ENCODE measurements around the gene RPUSD1. TPM values are rescaled to one million over a fixed set of nuclear protein-coding genes. Genes with fewer than 3 reads are reported as not detected.
A peak's percentile ranks its signal among the peaks of the same experiment; 100 is the strongest.
"Not testable (repeated sequence)": the region's sequence is repeated elsewhere in the genome, so short reads cannot be mapped to it uniquely, and the experiment has no call there.

RPUSD1 gene, protein sequence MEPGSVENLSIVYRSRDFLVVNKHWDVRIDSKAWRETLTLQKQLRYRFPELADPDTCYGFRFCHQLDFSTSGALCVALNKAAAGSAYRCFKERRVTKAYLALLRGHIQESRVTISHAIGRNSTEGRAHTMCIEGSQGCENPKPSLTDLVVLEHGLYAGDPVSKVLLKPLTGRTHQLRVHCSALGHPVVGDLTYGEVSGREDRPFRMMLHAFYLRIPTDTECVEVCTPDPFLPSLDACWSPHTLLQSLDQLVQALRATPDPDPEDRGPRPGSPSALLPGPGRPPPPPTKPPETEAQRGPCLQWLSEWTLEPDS
- 49.4 and 49.9 TPM in 2 replicates for total RNA-seq

DNA sequence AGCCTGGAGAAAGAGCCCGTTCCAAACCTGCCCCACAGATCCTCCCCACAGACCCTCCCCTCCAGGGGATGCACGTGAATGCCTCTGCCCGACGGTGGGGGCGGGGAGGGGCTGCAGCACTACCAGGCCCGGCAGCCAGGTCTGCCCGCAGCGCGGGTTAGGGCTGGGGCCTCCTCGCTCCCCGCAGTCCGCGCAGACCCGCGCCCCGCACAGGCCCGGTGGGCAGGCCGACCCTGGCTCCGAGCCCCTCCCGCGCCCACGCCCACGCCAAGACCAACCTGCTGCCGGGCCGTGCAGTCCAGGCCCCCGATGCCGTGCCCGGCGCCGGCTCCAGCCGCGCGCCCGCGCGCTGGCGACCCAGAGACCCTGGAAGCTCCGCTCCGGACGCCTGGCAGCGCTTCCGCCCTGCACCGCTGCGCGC lies at the start of gene RPUSD1:
RPUSD1 (minus strand) TSS at position 404 of the 421 bp plus-strand sequence. CDS start 644 bp downstream, outside the sequence.
- no peaks in the 10 kb centered on the region for H3K4me1 Mint-ChIP-seq (ENCODE audit: low read depth)
- no peaks in the 10 kb centered on the region for H3K27me3 Mint-ChIP-seq (ENCODE audit: insufficient read depth)
- peak within 1 kb of the TSS; percentile 79 for H3K27ac Mint-ChIP-seq
- DNase-seq (ENCODE audit: low spot score): peak; percentile 15
- H3K36me3 Mint-ChIP-seq (ENCODE audit: low read depth): peaks cover 7% of the 10 kb centered on the region
- H3K9me3 Mint-ChIP-seq: no peaks in the 10 kb centered on the region
- H3K4me3 Mint-ChIP-seq: peak within 1 kb of the TSS; percentile 92
- intact Hi-C loops (cut with micrococcal nuclease): loop anchor here (1.0 to 5.0 kb wide), 5 partner anchors 19 to 634 kb away; partner anchors contain the start of genes CIAO3, METTL26 and UQCC4

DNA sequence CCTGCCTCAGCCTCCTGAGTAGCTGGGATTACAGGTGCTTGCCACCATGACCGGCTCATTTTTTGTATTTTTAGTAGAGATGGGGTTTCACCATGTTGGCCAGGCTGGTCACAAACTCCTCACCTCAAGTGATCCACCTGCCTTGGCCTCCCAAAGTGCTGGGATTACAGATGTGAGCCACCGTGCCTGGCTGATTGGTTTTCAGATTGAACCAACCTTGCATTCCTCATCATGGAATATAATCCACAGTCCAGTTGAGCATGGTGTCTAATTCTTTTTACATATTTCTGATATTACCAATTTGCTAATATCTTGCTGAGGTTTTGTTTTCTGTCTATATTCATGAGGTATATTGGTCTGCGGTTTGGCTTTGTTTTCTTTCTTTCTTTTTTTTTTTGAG lies 48.6 kb upstream of the RPUSD1 start:
- H3K27ac Mint-ChIP-seq; DNase-seq (ENCODE audit: low spot score); H3K36me3 Mint-ChIP-seq (ENCODE audit: low read depth); H3K27me3 Mint-ChIP-seq (ENCODE audit: insufficient read depth); H3K4me1 Mint-ChIP-seq (ENCODE audit: low read depth); H3K9me3 Mint-ChIP-seq; H3K4me3 Mint-ChIP-seq; intact Hi-C loops (cut with micrococcal nuclease): not testable (repeated sequence)

DNA sequence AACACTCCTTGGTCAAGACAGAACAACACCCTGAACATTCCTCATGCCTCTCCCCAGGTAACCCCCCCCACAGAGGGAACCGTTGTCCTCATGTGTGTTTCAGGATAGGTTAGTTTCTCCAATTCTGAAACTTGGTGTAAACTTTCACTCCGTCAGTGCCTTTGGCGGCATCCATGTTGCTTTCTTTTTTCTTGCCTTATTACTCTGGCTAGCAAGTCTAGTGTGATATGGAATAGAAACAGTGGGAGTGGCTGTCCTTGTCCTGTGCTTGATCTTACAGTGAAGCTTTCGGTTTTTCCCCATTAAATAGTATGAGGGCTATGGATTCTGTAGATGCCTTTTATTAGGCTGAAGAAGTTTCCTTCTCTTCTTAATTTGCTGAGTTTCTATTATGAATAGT lies 48.0 kb upstream of the RPUSD1 start:
- H3K4me3 Mint-ChIP-seq: no peak overlapping the region
- H3K27me3 Mint-ChIP-seq (ENCODE audit: insufficient read depth): no peaks in the 10 kb centered on the region
- intact Hi-C loops (cut with micrococcal nuclease): no loop called here
- H3K9me3 Mint-ChIP-seq: peaks cover 9% of the 10 kb centered on the region
- no peaks in the 10 kb centered on the region for H3K4me1 Mint-ChIP-seq (ENCODE audit: low read depth)
- no peaks in the 10 kb centered on the region for H3K36me3 Mint-ChIP-seq (ENCODE audit: low read depth)
- DNase-seq (ENCODE audit: low spot score): no peak
- no peak overlapping the region for H3K27ac Mint-ChIP-seq

DNA sequence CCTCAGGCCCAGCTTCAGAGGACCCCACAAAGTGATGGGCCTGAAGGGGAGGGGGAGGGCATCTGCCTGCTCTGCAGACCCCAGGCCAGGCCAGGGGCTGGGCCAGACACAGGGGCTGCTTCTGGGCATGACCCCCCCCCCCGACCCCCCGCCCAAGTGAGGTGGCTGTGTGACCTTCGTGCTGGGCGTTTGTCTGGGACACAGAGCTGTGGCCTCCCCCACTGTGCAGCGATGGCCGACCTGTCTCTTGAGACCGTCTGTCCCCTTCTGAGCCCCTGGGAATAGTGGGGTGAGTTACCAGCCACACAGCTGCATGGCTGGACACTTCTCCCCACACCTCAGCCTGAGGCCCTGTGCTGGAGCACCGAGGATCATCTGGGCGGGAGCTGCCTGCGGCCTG lies 47.2 kb upstream of the RPUSD1 start:
- no peaks in the 10 kb centered on the region for H3K4me1 Mint-ChIP-seq (ENCODE audit: low read depth)
- H3K4me3 Mint-ChIP-seq: no peak overlapping the region
- H3K9me3 Mint-ChIP-seq: peaks cover 9% of the 10 kb centered on the region
- no peak overlapping the region for H3K27ac Mint-ChIP-seq
- H3K27me3 Mint-ChIP-seq (ENCODE audit: insufficient read depth): no peaks in the 10 kb centered on the region
- no peak for DNase-seq (ENCODE audit: low spot score)
- intact Hi-C loops (cut with micrococcal nuclease): no loop called here
- no peaks in the 10 kb centered on the region for H3K36me3 Mint-ChIP-seq (ENCODE audit: low read depth)

DNA sequence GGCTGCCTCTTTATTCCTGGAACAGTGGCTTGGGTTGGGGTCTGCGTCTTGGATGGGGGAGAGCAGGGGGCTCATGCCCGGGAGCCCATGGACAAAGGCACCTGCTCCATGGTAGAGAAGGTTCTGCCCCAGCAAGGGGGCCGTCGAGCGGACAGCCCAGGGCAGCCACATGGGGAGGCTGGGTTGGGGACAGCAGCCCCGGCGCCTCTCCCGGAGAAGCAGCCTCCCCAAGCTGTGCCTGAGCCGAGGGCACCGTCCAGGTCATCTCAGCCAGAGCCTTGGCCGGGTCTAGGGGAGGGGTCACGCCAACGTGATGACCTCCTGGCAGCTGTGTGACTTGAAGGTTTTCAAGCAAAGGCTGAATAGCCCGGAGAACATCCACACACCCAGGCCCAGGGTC lies 45.2 kb upstream of the RPUSD1 start:
- no peaks in the 10 kb centered on the region for H3K36me3 Mint-ChIP-seq (ENCODE audit: low read depth)
- no peaks in the 10 kb centered on the region for H3K27me3 Mint-ChIP-seq (ENCODE audit: insufficient read depth)
- no peak for DNase-seq (ENCODE audit: low spot score)
- H3K9me3 Mint-ChIP-seq: peaks cover 9% of the 10 kb centered on the region
- H3K4me3 Mint-ChIP-seq: no peak overlapping the region
- intact Hi-C loops (cut with micrococcal nuclease): no loop called here
- no peaks in the 10 kb centered on the region for H3K4me1 Mint-ChIP-seq (ENCODE audit: low read depth)
- H3K27ac Mint-ChIP-seq: no peak overlapping the region

DNA sequence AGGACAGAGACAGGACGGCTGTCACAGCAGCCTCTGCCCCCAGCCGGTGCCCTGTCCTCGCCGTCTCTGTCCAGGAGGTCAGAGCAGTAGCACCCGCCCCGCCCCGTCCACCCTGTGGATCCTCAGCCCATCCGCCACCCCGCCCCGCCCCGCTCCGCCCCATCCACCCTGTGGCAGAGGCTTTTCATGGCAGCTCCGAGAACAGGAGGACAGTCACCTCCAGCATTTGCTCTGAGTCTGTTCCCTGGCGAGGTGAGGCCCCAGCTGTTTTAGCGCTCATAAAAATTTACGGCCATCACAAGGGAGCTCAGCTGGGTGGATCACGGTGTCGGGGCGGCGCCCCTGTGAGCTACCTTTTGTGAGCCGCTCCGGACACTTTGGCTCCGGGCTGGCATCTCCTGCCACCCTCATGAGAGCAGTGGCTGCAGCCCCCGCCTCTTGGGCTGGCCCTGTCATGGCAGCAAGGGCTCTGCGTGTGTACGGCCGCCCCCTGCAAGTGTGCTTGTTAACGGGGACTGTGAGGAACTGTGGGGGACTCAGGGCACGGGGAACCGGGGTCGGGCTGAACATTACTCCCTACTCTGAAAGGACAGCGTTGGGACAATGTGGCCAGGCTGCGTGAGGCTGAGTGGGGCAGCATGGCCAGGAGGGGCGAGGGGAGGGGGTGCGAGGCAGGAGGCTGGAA lies 44.6 kb upstream of the RPUSD1 start:
- no peaks in the 10 kb centered on the region for H3K36me3 Mint-ChIP-seq (ENCODE audit: low read depth)
- no peak overlapping the region for H3K27ac Mint-ChIP-seq
- intact Hi-C loops (cut with micrococcal nuclease): no loop called here
- no peaks in the 10 kb centered on the region for H3K4me1 Mint-ChIP-seq (ENCODE audit: low read depth)
- peaks cover 9% of the 10 kb centered on the region for H3K9me3 Mint-ChIP-seq
- H3K4me3 Mint-ChIP-seq: no peak overlapping the region
- no peak for DNase-seq (ENCODE audit: low spot score)
- no peaks in the 10 kb centered on the region for H3K27me3 Mint-ChIP-seq (ENCODE audit: insufficient read depth)

DNA sequence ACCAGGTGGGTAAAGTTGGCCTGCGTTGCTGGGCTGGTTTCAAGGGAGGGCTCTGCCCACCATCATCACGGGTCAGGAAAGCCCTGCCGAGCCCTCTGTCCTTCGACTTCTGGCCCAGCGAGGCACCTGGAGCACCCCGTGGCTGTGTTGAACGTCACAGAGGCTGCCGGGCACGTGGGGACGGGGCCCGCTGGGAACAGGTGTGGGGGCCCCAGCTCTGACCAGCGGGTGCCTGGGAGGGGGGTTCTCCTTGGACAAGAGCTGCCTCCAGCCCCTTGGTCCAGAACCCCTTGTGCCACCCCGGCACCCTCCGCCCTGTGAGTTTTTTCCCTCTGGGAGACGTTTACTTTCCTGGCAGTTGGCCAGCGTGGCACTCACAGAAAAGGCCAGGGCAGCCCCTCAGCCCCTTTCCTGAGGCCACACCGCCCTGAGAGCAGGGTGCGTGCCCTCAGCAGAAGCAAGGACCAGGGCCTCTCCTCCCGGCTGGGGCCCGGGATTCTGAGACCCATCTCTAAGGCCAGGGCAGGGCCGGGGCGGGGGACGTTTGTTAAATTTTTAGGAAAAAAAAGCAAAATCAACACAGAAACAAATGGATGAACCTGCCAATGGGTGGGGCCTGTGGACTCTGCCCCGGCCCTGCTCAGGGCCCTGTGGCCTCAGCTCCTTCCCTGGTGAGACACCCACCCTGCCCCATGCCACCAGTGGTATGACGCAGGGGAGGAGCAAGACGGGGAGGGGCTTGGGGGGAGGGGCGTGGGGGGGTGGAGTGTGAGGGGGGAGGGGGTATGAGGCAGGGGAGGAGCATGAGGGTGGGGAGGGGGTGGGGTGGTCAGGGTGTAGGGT lies 43.6 kb upstream of the RPUSD1 start:
- Mint-ChIP-seq H3K36me3 (ENCODE audit: low read depth) (no peaks in the 10 kb centered on the region), H3K4me3 (no peak overlapping the region), H3K4me1 (ENCODE audit: low read depth) (no peaks in the 10 kb centered on the region), H3K27me3 (ENCODE audit: insufficient read depth) (no peaks in the 10 kb centered on the region), H3K9me3 (peaks cover 7% of the 10 kb centered on the region), H3K27ac (no peak overlapping the region)
- no peak for DNase-seq (ENCODE audit: low spot score)
- intact Hi-C loops (cut with micrococcal nuclease): no loop called here

DNA sequence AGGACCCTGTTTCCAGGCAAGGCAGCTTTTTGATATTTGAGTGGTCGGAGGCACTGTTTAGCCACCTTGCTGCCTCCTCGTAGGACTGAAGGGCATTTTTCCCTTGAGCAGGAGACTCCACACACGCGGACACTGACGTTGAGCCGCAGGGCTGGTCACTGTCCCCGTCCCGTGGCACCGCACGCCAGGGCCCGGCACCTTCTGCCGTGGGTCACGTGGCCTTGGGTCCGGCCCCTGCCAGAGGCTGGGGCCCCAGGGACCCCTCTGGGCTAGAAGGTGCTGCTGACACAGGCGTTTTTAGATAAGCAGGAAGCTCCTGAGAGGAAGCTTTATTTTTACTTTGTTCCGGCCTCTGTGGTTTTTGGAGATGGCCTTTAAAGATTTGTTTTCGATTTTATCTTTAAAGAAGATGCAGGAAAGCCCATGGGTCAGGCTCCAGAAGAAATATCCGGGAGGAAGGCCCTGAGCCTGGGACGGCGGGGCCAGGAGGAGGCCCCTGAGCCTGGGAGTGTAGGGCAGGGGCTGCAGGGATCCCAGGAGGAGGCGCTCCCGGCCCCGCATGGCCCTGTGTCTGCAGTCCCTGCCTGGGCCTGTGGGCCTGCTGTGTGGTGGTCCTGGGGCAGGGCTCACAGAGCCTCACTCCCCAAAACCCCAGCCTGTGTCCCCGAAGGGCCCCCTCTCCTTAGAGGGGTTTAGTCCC lies 42.8 kb upstream of the RPUSD1 start:
- H3K4me3 Mint-ChIP-seq: no peak overlapping the region
- H3K9me3 Mint-ChIP-seq: no peaks in the 10 kb centered on the region
- H3K27me3 Mint-ChIP-seq (ENCODE audit: insufficient read depth): no peaks in the 10 kb centered on the region
- H3K27ac Mint-ChIP-seq: no peak overlapping the region
- intact Hi-C loops (cut with micrococcal nuclease): no loop called here
- no peaks in the 10 kb centered on the region for H3K36me3 Mint-ChIP-seq (ENCODE audit: low read depth)
- no peaks in the 10 kb centered on the region for H3K4me1 Mint-ChIP-seq (ENCODE audit: low read depth)
- no peak for DNase-seq (ENCODE audit: low spot score)

DNA sequence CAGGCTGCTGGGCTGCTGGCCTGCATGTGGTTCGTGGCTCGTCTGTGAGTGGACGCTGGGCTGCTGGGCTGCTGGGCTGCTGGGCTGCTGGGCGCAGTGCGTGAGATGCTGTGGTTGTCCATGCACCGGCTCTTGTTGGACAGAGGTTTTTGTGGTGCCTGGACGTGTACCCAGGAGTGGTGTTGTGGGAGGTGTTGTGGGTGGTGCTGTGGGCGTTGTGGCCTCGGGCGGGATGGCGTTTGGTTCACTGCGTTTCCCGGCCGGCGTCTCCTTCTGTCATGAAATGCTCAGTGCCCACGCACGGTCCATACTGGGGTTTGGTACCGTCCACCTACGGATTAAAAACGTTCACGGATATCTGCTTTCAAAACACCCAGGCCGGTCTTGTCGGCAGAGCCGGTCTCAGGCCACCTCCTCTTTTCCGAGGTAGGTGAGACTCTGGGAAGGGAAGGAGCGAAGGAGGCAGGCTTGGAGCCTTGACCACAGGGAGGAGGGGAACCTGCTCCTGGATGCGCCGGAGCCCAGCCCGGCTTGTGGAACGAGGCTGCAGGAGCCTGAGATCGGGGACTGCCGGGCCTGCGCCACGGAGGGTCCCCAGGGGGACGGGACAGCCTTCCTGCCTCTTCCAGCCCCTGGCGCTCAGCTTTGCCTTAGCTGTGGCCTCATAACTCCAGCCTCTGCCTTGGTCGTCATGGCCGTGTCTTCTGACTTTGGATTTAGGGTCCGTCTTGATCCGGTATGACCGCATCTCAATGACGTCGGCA lies 42.1 kb upstream of the RPUSD1 start:
- DNase-seq (ENCODE audit: low spot score): no peak
- no peaks in the 10 kb centered on the region for H3K4me1 Mint-ChIP-seq (ENCODE audit: low read depth)
- H3K9me3 Mint-ChIP-seq: no peaks in the 10 kb centered on the region
- intact Hi-C loops (cut with micrococcal nuclease): no loop called here
- H3K27me3 Mint-ChIP-seq (ENCODE audit: insufficient read depth): no peaks in the 10 kb centered on the region
- no peaks in the 10 kb centered on the region for H3K36me3 Mint-ChIP-seq (ENCODE audit: low read depth)
- no peak overlapping the region for H3K27ac Mint-ChIP-seq
- no peak overlapping the region for H3K4me3 Mint-ChIP-seq

DNA sequence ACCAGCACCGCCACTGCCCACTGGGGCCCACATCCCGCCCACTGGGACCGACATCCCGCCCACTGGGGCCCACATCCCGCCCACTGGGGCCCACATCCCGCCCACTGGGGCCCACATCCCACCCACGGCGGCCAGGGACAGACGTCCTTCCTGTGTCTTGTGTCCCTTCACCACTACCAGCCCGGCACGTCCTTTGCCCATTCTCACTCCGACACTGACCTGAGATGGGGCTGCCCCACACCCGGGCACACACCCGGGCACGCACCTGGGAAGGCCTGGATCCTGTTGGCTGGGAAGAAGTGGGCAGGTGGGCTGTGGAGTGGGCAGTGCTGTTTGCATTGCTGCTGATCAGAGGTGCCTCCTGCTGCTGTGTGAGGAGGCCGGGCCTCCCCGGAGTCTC lies 40.7 kb upstream of the RPUSD1 start:
- H3K27me3 Mint-ChIP-seq (ENCODE audit: insufficient read depth): no peaks in the 10 kb centered on the region
- no peak overlapping the region for H3K4me3 Mint-ChIP-seq
- DNase-seq (ENCODE audit: low spot score): no peak
- intact Hi-C loops (cut with micrococcal nuclease): no loop called here
- H3K27ac Mint-ChIP-seq: no peak overlapping the region
- H3K36me3 Mint-ChIP-seq (ENCODE audit: low read depth): no peaks in the 10 kb centered on the region
- H3K4me1 Mint-ChIP-seq (ENCODE audit: low read depth): no peaks in the 10 kb centered on the region
- no peaks in the 10 kb centered on the region for H3K9me3 Mint-ChIP-seq

DNA sequence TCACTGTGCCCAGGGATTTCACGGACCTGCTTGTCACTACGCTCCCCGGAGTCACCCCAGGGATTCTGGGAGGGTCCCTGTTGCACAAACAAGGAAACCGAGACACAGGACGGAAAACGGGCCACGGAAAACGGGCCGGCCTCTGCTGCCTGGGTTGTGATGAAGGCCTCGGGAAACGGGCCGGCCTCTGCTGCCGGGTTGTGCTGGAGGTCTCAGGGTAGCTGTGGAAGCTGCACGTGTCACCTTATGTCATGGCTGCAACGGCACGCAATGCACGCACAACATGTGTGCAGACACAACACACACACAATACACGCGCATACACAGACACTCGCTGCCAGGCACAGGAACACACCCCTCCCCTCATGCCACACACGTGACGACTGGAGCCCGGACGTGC lies 39.3 kb upstream of the RPUSD1 start:
- H3K27ac Mint-ChIP-seq: no peak overlapping the region
- no peak overlapping the region for H3K4me3 Mint-ChIP-seq
- no peaks in the 10 kb centered on the region for H3K4me1 Mint-ChIP-seq (ENCODE audit: low read depth)
- intact Hi-C loops (cut with micrococcal nuclease): no loop called here
- no peaks in the 10 kb centered on the region for H3K27me3 Mint-ChIP-seq (ENCODE audit: insufficient read depth)
- H3K9me3 Mint-ChIP-seq: no peaks in the 10 kb centered on the region
- no peak for DNase-seq (ENCODE audit: low spot score)
- no peaks in the 10 kb centered on the region for H3K36me3 Mint-ChIP-seq (ENCODE audit: low read depth)

Data from activated T-helper 1 cell treated with anti-CD3 and anti-CD28 coated beads, Interleukin-12 subunit alpha, Interleukin-12 subunit beta, Interleukin-2, Interleukin-4 antibody, amounts not matched to agents 30 ng/mL and 10 ng/mL and 1 ng/mL, durations not matched to agents 14 hours and 24 hours and 36 hours (primary cell).